Keratinocyte (primary cell): ENCODE data around the gene STAMBPL1. TPM values are rescaled to one million over a fixed set of nuclear protein-coding genes. Genes with fewer than 3 reads are reported as not detected.

Experiments used
- DNase-seq: peaks from one replicate; pipeline ENCODE4 v3.0.0-alpha.2; 2011; ENCODE audit warnings: low read depth, missing footprints, low spot score
- FAIRE-seq: peaks from 2 replicates; lab custom pipeline; 2011; peaks lifted over from hg19 to GRCh38; lab: Jason Lieb, UNC
- H2AFZ ChIP-seq: 2 replicates; pipeline ENCODE4 v1.6.0; 2012; ENCODE audit warnings: low read length, control low read depth, inconsistent platforms; ENCODE audit not compliant: control insufficient read depth
- H3K27ac ChIP-seq: 2 replicates; pipeline ENCODE4 v1.5.1; 2011; ENCODE audit warnings: low read length; ENCODE audit not compliant: control insufficient read depth, insufficient read depth
- H3K27me3 ChIP-seq: 3 replicates; pipeline ENCODE4 v1.6.0; 2011; ENCODE audit warnings: low read length; ENCODE audit not compliant: control insufficient read depth, insufficient read depth; ENCODE audit errors: extremely low read depth
- H3K36me3 ChIP-seq, 2 experiments: 2 replicates in 1 of 2; 3 replicates in 1 of 2; pipeline ENCODE4 v1.5.1; 2011; ENCODE audit warnings: low read length in 2 of 2, mild to moderate bottlenecking in 1 of 2; ENCODE audit not compliant: control insufficient read depth in 2 of 2, insufficient read depth in 2 of 2; ENCODE audit errors: extremely low read depth in 1 of 2
- H3K4me1 ChIP-seq: 3 replicates; pipeline ENCODE4 v1.5.1; 2011; ENCODE audit warnings: low read length; ENCODE audit not compliant: control insufficient read depth, insufficient read depth; ENCODE audit errors: extremely low read depth
- H3K4me2 ChIP-seq: 3 replicates; pipeline ENCODE4 v1.6.0; 2011; ENCODE audit warnings: low read depth, low read length; ENCODE audit not compliant: control insufficient read depth, insufficient read depth; ENCODE audit errors: extremely low read depth
- H3K4me3 ChIP-seq, 3 experiments: fragments of 200-600 bp in 1 of 3; sonication (generic) in 1 of 3; 2 replicates in 2 of 3; 3 replicates in 1 of 3; pipeline ENCODE4 v1.5.1; 2011 to 2016; ENCODE audit warnings: low read length in 3 of 3, mild to moderate bottlenecking in 3 of 3, control low read depth in 2 of 3, inconsistent platforms in 1 of 3, low read depth in 1 of 3, mixed read lengths in 1 of 3, mixed run types in 1 of 3, moderate library complexity in 1 of 3; ENCODE audit not compliant: control insufficient read depth in 2 of 3, insufficient read depth in 2 of 3; ENCODE audit errors: extremely low read depth in 1 of 3
- H3K79me2 ChIP-seq: 2 replicates; pipeline ENCODE4 v1.6.0; 2012; ENCODE audit warnings: low read length; ENCODE audit not compliant: control insufficient read depth, insufficient read depth
- H3K9ac ChIP-seq: 3 replicates; pipeline ENCODE4 v1.6.0; 2011; ENCODE audit warnings: low read length; ENCODE audit not compliant: control insufficient read depth, insufficient read depth; ENCODE audit errors: extremely low read depth
- H3K9me1 ChIP-seq: 3 replicates; pipeline ENCODE4 v1.6.0; 2011; ENCODE audit warnings: low read length; ENCODE audit not compliant: control insufficient read depth, insufficient read depth; ENCODE audit errors: extremely low read depth
- H3K9me3 ChIP-seq: 2 replicates; pipeline ENCODE4 v1.5.1; 2012; ENCODE audit warnings: low read depth, low read length; ENCODE audit not compliant: control insufficient read depth
- H4K20me1 ChIP-seq: 3 replicates; pipeline ENCODE4 v1.6.0; 2011; ENCODE audit warnings: low read length; ENCODE audit not compliant: control insufficient read depth, insufficient read depth; ENCODE audit errors: extremely low read depth
- EZH2 ChIP-seq: IDR thresholded peaks from one replicate; pipeline ENCODE4 v1.6.1; 2012; ENCODE audit warnings: inconsistent platforms, mild to moderate bottlenecking, low read length, moderate library complexity
- dilution Hi-C: fragments of 300-500 bp; cut with MboI; formaldehyde crosslinking; loops from one replicate; pipeline ENCODE4 v1.7.0; 2020; ENCODE audit warnings: low sequenced_read_pairs; ENCODE audit not compliant: extremely low pct_ligation_motif_present
- polyA plus RNA-seq, 5 experiments: library from polyadenylated mRNA; depleted of rRNA in 3 of 5; stranded (reverse) in 3 of 5; stranded (forward) in 1 of 5; unstranded in 1 of 5; fragments of >200 nt; gene quantifications; 1 replicate in 1 of 5; 2 replicates in 3 of 5; 3 replicates in 1 of 5; pipeline versions ENCODE4 v1.2.1 to v1.2.3, GENCODE V29; 2011 to 2012; ENCODE audit warnings: missing spikeins in 2 of 5, low read depth in 1 of 5, low replicate concordance in 1 of 5
- TF ChIP-seq, protein P1 (sequence below), 3 experiments: IDR thresholded peaks in 1 of 3; conservative IDR thresholded peaks in 1 of 3; optimal IDR thresholded peaks in 1 of 3; 2 replicates in 2 of 3; 3 replicates in 1 of 3; pipeline versions ENCODE3 to v1.5.1; 2011; ENCODE audit warnings: low read length in 3 of 3, mild to moderate bottlenecking in 3 of 3, moderate library complexity in 2 of 3, control low read depth in 1 of 3, inconsistent platforms in 1 of 3; ENCODE audit not compliant: insufficient read depth in 2 of 3; ENCODE audit errors: extremely low read depth in 1 of 3

The STAMBPL1 gene
- polyA plus RNA-seq, 1 donor (not counting 4 experiments of a cell fraction or from before 2014, with no cell fraction given), result 9.0 TPM

DNA sequence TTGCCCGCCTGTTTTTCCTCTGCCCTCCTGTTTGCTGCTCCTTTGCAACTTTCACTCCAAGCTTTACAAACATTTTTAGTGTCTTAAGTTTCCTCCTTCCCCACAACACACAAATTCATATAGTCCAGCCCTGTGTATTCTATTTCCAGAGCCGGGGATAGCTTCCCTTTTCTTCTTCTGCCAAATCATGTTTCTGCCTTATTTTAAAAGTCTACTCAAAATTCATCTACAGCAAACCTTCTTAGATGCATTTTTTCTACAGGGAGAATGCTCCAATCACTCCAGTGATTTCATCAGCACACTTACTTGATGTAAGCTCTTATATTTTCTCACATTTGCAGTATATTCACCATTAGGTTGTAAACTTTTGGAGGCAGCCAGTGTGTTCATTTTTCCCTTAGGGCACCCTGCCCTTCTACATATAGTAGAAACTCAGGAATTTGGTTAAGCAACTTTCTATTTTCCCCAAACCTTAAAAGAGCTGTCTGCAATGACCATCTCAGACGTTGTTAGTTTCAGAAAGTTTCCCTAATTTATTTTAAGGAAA, 84.9 kb downstream of the STAMBPL1 start:
- Histone ChIP-seq H3K79me2 (no peaks in the 10 kb centered on the region), H3K36me3 (no peaks in the 10 kb centered on the region), H3K27me3 (no peaks in the 10 kb centered on the region), H4K20me1 (no peaks in the 10 kb centered on the region), H3K4me3 (no peak overlapping the region), H3K9me3 (no peaks in the 10 kb centered on the region), H3K4me2 (no peak overlapping the region), H3K9me1 (no peaks in the 10 kb centered on the region), H3K27ac (no peak overlapping the region), H3K9ac (no peak overlapping the region), H2AFZ (no peak overlapping the region), H3K4me1 (no peaks in the 10 kb centered on the region)
- TF ChIP-seq, protein P1, sequence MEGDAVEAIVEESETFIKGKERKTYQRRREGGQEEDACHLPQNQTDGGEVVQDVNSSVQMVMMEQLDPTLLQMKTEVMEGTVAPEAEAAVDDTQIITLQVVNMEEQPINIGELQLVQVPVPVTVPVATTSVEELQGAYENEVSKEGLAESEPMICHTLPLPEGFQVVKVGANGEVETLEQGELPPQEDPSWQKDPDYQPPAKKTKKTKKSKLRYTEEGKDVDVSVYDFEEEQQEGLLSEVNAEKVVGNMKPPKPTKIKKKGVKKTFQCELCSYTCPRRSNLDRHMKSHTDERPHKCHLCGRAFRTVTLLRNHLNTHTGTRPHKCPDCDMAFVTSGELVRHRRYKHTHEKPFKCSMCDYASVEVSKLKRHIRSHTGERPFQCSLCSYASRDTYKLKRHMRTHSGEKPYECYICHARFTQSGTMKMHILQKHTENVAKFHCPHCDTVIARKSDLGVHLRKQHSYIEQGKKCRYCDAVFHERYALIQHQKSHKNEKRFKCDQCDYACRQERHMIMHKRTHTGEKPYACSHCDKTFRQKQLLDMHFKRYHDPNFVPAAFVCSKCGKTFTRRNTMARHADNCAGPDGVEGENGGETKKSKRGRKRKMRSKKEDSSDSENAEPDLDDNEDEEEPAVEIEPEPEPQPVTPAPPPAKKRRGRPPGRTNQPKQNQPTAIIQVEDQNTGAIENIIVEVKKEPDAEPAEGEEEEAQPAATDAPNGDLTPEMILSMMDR (optimal IDR thresholded peaks at IDR 0.05 in 1 of 3, IDR thresholded peaks at IDR 0.05 in 1 of 3, conservative IDR thresholded peaks at IDR 0.05 in 1 of 3; ENCODE audit: extremely low read depth in 1 of 3, insufficient read depth in 2 of 3, low read length in 3 of 3), result no peak
- no peak for TF ChIP-seq EZH2
- DNase-seq, result no peak
- no peak for FAIRE-seq
- dilution Hi-C loops, result no loop called here

- FAIRE-seq (no peak), DNase-seq (no peak)
- Histone ChIP-seq H3K9ac (no peak overlapping the region), H3K36me3 (no peaks in the 10 kb centered on the region), H4K20me1 (no peaks in the 10 kb centered on the region), H3K4me3 (no peak overlapping the region), H2AFZ (no peak overlapping the region), H3K27ac (no peak overlapping the region), H3K27me3 (no peaks in the 10 kb centered on the region), H3K9me1 (no peaks in the 10 kb centered on the region), H3K9me3 (no peaks in the 10 kb centered on the region), H3K4me1 (no peaks in the 10 kb centered on the region), H3K79me2 (no peaks in the 10 kb centered on the region), H3K4me2 (no peak overlapping the region)
- dilution Hi-C loops, result no loop called here
- TF ChIP-seq EZH2, result no peak
- TF ChIP-seq, protein P1 (optimal IDR thresholded peaks at IDR 0.05 in 1 of 3, IDR thresholded peaks at IDR 0.05 in 1 of 3, conservative IDR thresholded peaks at IDR 0.05 in 1 of 3; ENCODE audit: extremely low read depth in 1 of 3, insufficient read depth in 2 of 3, low read length in 3 of 3), result no peak
These were observed 86.8 kb downstream of the STAMBPL1 start for GRCh38 chr10:88966797-88967196.
